Stomach (tissue), 4 donors: ENCODE data around the gene MYBPH.

Experiments
- CTCF ChIP-seq, 7 experiments: fragments of 450-650 bp in 4 of 7; fragments of 200-600 bp in 3 of 7; sonication (generic) in 3 of 7; IDR thresholded peaks; one replicate each; pipeline ENCODE4 v1.5.1; 2016 to 2019; ENCODE audit warnings: antibody characterized with exemption in 7 of 7, control low read depth in 2 of 7, mild to moderate bottlenecking in 1 of 7
- POLR2A ChIP-seq, 4 donors: fragments of 450-650 bp; IDR thresholded peaks; one replicate each; pipeline ENCODE4 v1.6.1; 2016; ENCODE audit warnings: antibody characterized with exemption in 4 of 4, control low read depth in 2 of 4, mild to moderate bottlenecking in 1 of 4, moderate library complexity in 1 of 4
- POLR2AphosphoS5 ChIP-seq, 3 donors: sonication (generic); formaldehyde crosslinking; IDR thresholded peaks; one replicate each; pipeline ENCODE4 v1.6.1; 2016; ENCODE audit warnings: antibody characterized with exemption in 3 of 3

- TF ChIP-seq CTCF (IDR thresholded peaks at IDR 0.05) (no peak), POLR2AphosphoS5 (IDR thresholded peaks at IDR 0.05) (no peak), POLR2A (IDR thresholded peaks at IDR 0.05) (no peak)
Measured at GRCh38 chr1:203213126-203213525, 37.5 kb upstream of the MYBPH start.
